ENCODE results near the gene C6orf52.
"Not testable (repeated sequence)": the region's sequence is repeated elsewhere in the genome, so short reads cannot be mapped to it uniquely, and the experiment has no call there.

C6orf52 gene

DNA sequence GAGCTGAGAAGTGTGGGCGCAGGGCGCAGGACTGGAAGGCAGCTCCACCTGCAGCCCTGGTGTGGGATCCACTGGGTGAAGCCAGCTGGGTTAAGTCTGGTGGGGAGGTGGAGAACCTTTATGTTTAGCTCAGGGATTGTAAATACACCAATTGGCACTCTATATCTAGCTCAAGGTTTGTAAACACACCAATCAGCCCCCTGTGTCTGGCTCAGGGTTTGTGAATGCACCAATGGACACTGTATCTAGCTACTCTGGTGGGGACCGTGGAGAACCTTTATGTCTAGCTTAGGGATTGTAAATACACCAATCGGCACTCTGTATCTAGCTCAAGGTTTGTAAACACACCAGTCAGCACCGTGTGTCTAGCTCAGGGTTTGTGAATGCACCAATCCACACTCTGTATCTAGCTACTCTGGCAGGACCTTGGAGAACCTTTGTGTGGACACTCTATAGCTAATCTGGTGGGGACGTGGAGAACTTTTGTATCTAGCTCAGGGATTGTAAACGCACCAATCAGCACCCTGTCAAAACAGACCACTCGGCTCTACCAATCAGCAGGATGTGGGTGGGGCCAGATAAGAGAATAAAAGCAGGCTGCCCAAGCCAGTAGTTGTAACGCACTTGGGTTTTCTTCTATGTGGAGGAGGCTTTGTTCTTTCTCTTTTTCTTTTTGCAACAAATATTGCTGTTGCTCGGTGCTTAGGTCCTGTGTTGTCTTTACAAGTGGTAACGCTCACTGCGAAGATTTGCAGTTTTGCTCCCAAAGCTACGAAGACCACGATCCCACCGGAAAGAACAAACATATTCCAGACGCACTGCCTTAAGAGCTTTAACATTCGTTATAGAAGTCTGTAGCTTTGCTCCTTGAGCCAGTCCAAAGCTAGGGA, 26.8 kb upstream of the C6orf52 start:
- H3K4me1 Mint-ChIP-seq (ENCODE audit: low read depth) = peaks cover 47% of the 10 kb centered on the region
- peak overlapping the region; percentile 87 for H3K27ac Mint-ChIP-seq
- H3K36me3 Mint-ChIP-seq (ENCODE audit: low read depth); H3K27me3 Mint-ChIP-seq; H3K9me3 Mint-ChIP-seq: not testable (repeated sequence)
- peak overlapping the region; percentile 93 for H3K4me3 Mint-ChIP-seq

DNA sequence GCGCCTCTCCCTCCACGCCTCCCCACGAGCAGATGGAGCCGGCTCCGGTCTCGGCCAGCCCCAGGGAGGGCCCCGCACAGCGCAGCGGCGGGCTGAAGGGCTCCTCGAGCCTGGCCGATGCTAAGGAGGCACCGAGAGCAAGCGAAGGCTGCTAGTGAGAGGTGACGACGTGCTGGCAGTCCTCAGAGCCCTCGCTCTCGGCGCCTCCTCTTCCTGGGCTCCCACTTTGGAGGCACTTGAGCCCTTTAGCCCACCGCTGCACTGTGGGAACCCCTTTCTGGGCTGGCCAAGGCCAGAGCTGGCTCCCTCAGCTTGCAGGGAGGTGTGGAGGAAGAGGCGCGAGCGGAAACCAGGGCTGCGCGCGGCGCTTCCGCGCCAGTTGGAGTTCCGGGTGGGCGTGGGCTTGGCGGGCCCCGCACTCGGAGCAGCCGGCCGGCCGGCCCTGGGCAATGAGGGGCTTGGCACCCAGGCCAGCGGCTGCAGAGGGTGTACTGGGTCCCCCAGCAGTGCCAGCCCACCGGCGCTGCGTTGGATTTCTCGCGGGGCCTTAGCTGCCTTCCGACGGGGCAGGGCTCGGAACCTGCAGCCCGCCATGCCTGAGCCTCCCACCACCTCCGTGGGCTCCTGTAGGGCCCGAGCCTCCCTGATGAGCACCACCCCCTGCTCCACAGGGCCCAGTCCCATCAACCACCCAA, 26.0 kb upstream of the C6orf52 start:
- peaks cover 43% of the 10 kb centered on the region for H3K4me1 Mint-ChIP-seq (ENCODE audit: low read depth)
- H3K36me3 Mint-ChIP-seq (ENCODE audit: low read depth) = peaks cover 4% of the 10 kb centered on the region
- H3K9me3 Mint-ChIP-seq = no peaks in the 10 kb centered on the region
- no peaks in the 10 kb centered on the region for H3K27me3 Mint-ChIP-seq
- peak overlapping the region; percentile 93 for H3K4me3 Mint-ChIP-seq
- peak overlapping the region; percentile 87 for H3K27ac Mint-ChIP-seq

DNA sequence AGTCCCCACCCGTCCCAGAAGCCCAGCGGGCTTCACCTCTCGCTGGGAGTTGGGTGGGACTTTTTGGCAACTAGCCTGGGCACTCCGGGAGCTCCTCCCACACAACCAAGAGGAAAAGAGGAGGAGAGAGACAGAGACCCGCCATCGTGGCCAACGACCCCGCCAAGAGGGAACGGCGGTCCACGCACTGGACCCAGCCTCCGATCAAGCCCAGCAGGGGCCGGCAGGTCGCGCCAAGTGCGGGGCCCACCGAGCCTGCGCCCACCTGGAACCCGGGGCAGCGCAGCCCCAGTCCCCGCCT, 25.5 kb upstream of the C6orf52 start:
- Mint-ChIP-seq H3K4me3 (peak overlapping the region; percentile 93), H3K9me3 (no peaks in the 10 kb centered on the region), H3K36me3 (ENCODE audit: low read depth) (no peaks in the 10 kb centered on the region), H3K27ac (peak overlapping the region; percentile 80), H3K27me3 (no peaks in the 10 kb centered on the region), H3K4me1 (ENCODE audit: low read depth) (peaks cover 40% of the 10 kb centered on the region)

DNA sequence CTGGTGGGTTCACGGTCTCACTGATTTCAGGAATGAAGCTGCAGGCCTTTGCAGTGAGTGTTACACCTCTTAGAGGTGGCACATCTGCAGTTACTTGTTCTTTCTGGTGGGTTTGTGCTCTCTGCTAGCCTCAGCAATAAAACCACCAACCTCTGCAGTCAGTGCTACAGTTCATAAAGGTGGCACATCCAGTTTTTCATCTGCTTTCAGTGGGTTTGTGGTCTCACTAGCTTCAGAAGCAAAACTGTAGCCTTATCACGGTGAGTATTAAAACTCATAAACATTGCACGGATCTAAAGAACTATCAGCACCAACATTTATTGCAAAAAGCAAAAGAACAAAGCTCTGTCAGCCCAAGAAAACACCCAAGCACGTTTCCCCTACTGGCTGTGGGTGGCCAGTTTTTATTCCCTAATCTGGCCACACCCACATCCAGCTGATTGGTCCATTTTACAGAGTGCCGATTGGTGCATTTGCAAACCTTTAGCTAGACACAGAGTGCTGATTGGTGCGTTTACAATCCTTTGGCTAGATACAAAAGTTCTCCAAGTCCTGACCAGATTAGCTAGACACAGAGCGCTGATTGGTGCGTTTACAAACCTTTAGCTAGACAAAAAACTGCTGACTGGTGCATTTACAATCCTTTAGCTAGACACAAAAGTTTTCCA, 25.0 kb upstream of the C6orf52 start:
- Mint-ChIP-seq H3K4me1 (ENCODE audit: low read depth) (peaks cover 39% of the 10 kb centered on the region), H3K9me3 (no peaks in the 10 kb centered on the region), H3K36me3 (ENCODE audit: low read depth) (no peaks in the 10 kb centered on the region), H3K27me3 (no peaks in the 10 kb centered on the region), H3K4me3 (peak overlapping the region; percentile 93), H3K27ac (peak overlapping the region; percentile 80)

DNA sequence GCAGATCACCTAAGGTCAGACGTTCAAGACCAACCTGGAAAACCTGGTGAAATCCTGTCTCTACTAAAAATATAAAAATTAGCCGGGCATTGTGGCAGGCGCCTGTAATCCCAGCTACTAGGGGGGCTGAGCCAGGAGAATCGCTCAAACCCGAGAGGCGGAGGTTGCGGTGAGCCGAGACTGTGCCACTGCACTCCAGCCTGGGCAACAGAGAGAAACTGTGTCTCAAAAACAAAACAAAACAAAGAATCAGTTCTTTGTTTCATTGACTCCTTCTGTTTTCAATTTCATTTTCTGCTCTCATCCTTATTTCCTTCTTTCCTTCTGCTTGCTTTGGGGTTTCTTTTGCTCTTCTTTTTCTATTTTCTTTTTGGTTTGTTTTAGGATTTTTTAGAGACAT, 19.5 kb upstream of the C6orf52 start:
- Mint-ChIP-seq H3K27me3 (no peaks in the 10 kb centered on the region), H3K9me3 (no peaks in the 10 kb centered on the region), H3K4me3 (no peak overlapping the region), H3K4me1 (ENCODE audit: low read depth) (no peaks in the 10 kb centered on the region), H3K36me3 (ENCODE audit: low read depth) (peaks cover 15% of the 10 kb centered on the region), H3K27ac (no peak overlapping the region)

DNA sequence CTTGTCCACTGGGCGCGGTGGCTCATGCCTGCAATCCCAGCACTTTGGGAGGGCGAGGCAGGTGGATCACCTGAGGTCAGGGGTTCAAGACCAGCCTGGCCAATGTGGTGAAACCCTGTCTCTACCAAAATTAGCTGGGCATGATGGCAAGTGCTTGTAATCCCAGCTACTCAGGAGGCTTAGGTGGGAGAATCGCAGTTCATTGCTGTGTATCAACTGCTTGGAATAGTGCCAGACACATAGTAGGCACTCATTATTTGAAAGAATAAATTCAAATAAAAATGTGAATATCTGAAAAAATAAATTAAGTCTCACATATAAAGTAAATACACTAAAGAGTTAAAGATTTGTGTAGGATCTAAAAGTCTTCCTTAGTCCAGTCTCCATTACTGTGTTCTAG, 2.2 kb upstream of the C6orf52 start:
- Mint-ChIP-seq H3K9me3 (no peaks in the 10 kb centered on the region), H3K36me3 (ENCODE audit: low read depth) (peaks cover 64% of the 10 kb centered on the region), H3K27ac (peak overlapping the region; percentile 100), H3K4me1 (ENCODE audit: low read depth) (peaks cover 69% of the 10 kb centered on the region), H3K4me3 (peak overlapping the region; percentile 92), H3K27me3 (no peaks in the 10 kb centered on the region)

DNA sequence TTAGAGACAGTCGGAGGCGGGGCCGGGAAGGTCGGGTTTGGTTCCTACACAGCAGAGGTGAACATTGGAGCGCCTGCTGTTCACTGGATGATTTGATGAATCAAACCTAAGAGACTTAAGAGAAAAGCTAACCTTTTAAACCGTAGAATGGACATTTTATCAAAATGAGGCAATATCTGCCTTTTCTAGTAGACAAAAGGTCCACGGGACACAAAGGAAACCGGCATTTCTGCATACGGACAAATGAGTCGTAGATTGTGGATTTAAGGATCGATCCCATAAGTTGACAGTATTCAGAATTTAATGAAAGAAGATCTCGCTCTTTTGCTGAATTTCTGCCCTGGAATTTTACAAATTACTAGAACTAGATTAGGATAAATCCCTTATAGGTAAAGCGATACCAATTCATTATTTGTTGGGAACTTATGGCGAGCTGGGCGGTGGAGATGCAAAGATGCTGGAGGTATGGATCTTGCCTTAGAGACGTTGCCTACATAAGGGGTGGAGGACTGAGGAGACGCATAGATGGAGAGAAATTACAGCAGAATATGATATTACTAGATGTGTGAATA, 756 bp upstream of the C6orf52 start:
- Mint-ChIP-seq H3K4me3 (peak overlapping the region; percentile 92), H3K27me3 (no peaks in the 10 kb centered on the region), H3K4me1 (ENCODE audit: low read depth) (peaks cover 60% of the 10 kb centered on the region), H3K9me3 (no peaks in the 10 kb centered on the region), H3K27ac (peak overlapping the region; percentile 100), H3K36me3 (ENCODE audit: low read depth) (peaks cover 50% of the 10 kb centered on the region)

DNA sequence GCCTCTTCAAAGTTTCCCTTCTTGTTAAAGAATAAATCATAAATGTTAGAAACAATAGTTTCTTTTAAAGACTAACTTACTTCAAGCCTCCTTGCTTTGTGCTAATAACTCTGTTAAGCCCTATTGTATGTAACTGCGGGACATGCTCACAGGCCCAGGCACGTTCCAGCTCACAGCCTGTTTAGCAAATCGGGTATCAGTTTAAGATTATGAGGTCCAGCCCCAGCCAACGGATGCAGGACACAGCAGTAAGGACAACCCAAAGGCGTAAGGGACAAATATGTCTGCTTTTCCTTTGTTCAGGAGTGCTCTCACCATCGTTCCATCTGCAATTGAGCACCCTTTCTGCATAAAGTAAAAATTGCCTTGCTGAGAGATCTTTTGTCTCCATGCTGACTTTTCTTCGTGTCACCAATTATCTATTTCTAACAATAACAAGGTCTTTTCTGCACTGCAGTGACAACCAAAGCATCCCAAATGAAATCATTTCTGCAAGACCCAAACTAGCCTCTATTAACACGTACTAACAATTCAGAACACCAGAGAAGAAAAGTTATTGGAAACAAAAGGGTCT, 1.4 kb downstream of the C6orf52 start:
- H3K9me3 Mint-ChIP-seq = no peaks in the 10 kb centered on the region
- H3K4me1 Mint-ChIP-seq (ENCODE audit: low read depth) = peaks cover 44% of the 10 kb centered on the region
- peaks cover 31% of the 10 kb centered on the region for H3K36me3 Mint-ChIP-seq (ENCODE audit: low read depth)
- peak overlapping the region; percentile 83 for H3K27ac Mint-ChIP-seq
- H3K4me3 Mint-ChIP-seq = peak overlapping the region; percentile 92
- H3K27me3 Mint-ChIP-seq = no peaks in the 10 kb centered on the region

DNA sequence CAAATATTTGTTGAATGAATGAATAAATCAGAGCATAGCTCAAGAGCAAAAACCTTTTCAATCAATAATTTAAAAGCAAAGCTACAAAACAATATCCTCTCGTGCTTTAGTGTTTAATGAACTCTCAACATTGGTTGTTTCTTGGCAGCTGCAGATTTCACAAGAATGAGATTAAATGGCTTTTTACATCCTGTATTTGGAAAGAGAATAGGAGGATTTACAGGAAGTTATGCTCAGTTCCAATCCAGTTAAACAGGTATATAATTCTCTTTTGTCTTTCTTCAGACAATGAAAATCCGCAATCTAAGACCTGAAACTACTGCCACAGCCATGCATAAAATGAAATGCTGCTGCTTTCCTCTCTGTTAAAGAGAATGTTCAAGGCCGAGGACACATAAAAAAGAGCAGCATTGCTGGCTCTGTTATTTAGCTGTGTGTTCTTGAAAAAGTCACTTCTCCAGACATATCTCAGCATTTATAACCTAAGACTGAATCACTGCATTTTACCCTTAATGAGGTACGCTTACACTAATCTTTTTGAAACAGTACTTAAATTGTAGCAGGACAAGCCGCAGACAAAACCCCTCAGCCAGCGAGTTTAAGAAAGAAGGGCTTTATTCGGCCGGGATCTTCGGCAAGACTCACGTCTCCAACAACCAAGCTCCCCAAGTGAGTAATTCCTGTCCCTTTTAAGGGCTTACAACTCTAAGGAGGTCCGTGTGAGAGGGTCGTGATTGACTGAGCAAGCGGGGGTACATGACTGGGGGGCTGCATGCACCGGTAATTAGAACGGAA, 3.6 kb downstream of the C6orf52 start:
- H3K4me3 Mint-ChIP-seq = no peak overlapping the region
- no peaks in the 10 kb centered on the region for H3K27me3 Mint-ChIP-seq
- no peak overlapping the region for H3K27ac Mint-ChIP-seq
- H3K9me3 Mint-ChIP-seq = no peaks in the 10 kb centered on the region
- H3K4me1 Mint-ChIP-seq (ENCODE audit: low read depth) = peaks cover 29% of the 10 kb centered on the region
- H3K36me3 Mint-ChIP-seq (ENCODE audit: low read depth) = peaks cover 20% of the 10 kb centered on the region

DNA sequence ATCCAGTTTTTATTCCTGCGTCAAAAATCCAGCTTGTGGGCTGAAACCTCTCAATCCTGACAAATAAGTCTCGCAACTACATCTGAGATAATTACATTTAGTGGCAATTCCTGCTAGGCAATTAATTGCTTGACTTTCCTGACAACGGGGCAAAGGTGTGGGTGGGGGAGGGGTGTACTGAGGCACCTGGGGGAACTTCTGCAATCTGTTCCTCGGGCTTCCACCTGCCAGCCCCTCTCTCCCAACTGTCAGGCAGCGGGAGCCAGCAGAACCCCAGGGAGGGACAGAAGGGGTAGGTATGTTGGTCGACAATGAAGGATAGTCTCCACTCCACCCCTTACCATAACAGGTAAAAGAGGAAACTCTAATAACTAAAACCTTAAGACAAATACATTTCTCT, 6.8 kb downstream of the C6orf52 start:
- Mint-ChIP-seq H3K4me1 (ENCODE audit: low read depth) (peaks cover 37% of the 10 kb centered on the region), H3K27ac (no peak overlapping the region), H3K36me3 (ENCODE audit: low read depth) (peaks cover 2% of the 10 kb centered on the region), H3K9me3 (no peaks in the 10 kb centered on the region), H3K27me3 (peaks cover 3% of the 10 kb centered on the region), H3K4me3 (no peak overlapping the region)

DNA sequence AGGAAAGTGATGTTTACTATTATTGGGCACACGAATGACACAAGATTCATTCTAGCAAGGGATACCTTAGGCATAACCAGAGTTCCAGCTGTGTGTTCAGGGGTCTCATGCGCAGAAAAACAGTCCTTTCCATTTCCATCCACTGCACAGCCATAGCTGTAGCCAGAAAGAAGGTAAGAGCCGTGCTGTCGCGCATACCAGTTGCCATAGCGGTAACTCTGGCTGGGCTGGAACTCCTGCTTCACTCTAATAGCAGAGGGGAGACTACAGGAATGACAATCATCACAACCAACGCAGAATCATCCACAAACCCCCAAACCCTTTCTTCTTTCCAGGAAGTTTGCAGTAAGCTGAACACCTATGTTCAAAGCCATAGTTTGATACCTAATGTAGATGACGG, 7.5 kb downstream of the C6orf52 start:
- no peaks in the 10 kb centered on the region for H3K9me3 Mint-ChIP-seq
- peaks cover 41% of the 10 kb centered on the region for H3K4me1 Mint-ChIP-seq (ENCODE audit: low read depth)
- H3K36me3 Mint-ChIP-seq (ENCODE audit: low read depth) = no peaks in the 10 kb centered on the region
- no peak overlapping the region for H3K27ac Mint-ChIP-seq
- H3K27me3 Mint-ChIP-seq = peaks cover 3% of the 10 kb centered on the region
- H3K4me3 Mint-ChIP-seq = no peak overlapping the region

DNA sequence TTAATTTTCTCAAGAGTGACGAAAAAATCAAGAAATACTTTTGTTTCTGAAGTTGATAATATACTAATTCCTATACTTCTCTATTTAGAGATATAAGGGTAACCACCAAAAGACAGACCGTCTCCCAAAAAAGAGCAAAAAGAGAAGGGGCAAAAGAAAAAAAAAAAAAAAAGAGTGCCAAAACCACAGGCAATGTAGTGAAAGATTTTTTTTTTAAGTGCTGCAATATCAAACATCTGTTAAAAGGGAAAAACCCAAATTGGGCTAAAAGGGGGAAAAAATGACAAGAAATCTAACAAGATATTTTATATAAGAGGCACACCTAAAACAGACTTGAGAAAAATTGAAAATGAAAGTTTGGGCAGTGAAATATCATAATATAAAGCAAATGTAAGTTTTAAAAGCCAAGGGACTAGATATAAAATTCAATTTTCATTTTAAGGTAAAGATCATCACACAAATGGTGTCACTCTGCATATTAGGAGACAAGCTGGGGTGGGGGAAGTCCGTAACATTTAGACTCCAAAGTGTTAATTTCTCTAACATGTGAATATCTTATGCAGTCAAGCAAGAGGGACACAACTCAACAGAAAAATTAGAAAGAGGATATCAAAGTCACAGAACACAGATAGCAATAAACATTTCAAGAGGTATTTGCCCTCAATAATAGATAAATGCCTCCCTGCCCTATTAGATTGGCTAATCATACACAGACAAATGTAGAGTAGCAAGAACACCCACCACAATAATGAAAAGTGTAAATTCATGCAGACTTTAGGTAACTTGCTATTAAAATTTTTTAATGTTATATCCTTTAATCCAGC, 9.1 kb downstream of the C6orf52 start:
- Mint-ChIP-seq H3K4me1 (ENCODE audit: low read depth) (peaks cover 42% of the 10 kb centered on the region), H3K27ac (peak overlapping the region; percentile 80), H3K9me3 (no peaks in the 10 kb centered on the region), H3K36me3 (ENCODE audit: low read depth) (no peaks in the 10 kb centered on the region), H3K27me3 (peaks cover 3% of the 10 kb centered on the region), H3K4me3 (peak overlapping the region; percentile 51)

DNA sequence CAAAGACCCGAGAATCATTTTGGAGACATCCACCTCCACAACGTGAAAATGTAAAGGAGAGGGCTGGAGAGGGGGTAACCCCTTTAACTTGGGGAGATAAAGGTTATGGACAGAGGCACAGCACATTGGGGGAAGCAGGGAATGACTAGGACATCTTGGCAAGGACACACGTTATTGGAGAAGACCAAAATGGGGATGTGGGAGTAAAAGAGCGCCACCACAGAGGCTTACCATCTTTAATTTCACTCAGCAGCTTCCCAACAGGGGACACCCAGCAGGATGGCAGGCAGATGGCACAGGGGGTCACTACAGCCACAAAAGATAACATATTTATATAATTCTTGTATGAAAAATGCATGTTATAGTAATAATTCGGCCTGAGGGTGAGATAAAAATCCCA, 9.8 kb downstream of the C6orf52 start:
- Mint-ChIP-seq H3K4me1 (ENCODE audit: low read depth) (peaks cover 42% of the 10 kb centered on the region), H3K27ac (peak overlapping the region; percentile 80), H3K4me3 (peak overlapping the region; percentile 51), H3K27me3 (peaks cover 3% of the 10 kb centered on the region), H3K9me3 (no peaks in the 10 kb centered on the region), H3K36me3 (ENCODE audit: low read depth) (no peaks in the 10 kb centered on the region)
